ENCODE data around the gene FBXO22.
"Not testable (repeated sequence)": the region's sequence is repeated elsewhere in the genome, so short reads cannot be mapped to it uniquely, and the experiment has no call there.

FBXO22 gene
- 25.5 to 38.6 (median 32.9) reads per million in 4 experiments for total RNA-seq

DNA sequence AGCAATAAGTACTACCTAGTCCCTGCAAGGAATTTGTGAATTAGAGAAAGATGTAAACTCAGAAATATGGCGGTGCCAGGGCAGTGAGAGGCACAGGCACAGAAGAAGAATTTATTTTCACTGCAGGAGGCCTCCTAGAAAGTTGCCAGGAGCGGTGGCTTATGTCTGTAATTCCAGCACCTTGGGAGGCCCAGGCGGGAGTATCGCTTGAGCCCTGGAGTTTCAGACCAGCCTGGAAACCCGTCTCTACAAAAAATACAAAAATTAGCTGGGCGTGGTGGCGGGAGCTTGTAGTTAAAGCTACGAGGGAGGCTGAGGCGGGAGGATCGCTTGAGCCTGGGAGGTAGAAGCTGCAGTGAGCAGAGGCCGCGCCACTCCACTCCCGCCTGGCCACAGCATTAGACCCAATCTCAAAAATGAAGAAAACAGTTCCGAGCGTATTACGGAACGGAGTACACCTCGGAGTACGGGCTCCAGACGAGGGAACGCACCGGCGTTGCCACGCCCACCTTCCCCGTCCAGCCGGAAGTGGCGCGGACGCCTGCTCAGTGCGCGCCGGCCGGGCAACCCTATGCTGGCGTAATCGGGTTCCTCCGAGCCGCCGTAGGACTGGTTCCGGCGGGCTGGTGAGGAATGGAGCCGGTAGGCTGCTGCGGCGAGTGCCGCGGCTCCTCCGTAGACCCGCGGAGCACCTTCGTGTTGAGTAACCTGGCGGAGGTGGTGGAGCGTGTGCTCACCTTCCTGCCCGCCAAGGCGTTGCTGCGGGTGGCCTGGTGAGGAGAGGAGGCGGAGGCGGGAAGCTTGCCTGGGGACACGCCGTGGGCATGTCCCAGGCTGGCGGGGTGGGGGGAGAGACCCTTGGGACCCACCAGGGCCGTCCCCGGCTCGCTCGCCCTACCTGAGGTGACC lies at the start of gene FBXO22:
TSS of gene FBXO22 (plus strand) at position 548 of the 909 bp plus-strand sequence. CDS start at position 634, 86 bp downstream.
- DNase-seq, result peak; percentile 72

DNA sequence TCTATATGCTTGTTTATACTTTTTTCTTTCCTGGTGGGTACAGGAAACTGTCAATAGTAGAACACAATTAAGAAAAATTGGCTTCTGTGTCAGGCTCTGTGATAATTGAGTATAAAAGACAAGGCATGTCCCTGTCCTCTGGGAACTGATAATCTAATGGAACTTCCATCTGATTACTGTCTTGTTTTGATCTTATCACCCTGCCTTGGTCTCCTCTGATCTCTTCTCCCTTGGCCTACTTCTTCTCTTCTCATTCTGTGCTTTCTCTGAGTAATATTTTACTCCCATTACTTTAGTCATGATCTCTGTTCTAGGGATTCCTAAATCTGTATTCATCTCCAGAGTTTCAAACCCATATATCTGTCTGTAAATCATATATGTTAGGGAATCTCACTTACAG lies 45.8 kb upstream of the FBXO22 start:
- no peak for DNase-seq

DNA sequence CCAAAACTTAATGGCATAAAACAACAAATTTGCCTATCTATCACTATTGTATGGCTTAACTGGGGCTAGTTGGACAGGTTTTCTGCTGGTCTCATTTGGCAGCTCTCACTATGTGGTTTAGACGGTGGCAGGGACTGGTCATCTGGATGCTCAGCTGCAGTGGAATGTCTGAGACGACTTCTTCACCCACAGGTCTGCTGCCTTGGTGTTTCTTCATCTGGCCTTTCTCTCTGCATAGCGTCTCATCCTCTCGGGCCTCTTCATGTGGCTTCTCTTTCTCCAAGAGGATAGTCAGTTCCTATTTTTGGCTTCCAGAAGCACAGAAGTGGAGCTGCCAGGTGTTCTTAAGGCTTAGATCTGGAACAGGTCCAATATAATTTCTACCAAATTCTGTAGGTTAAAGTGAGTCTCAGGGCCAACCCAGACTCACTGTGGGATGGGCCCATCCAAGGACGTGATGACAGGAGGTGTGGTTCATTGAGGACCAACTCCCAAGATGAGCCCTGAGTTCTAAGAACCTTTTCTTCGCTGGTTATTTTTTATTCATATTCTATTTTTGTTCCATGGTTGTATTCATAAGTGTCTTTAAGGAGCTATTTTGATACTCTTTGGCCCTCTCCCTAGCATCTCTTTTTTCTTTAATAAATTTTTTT lies 41.8 kb upstream of the FBXO22 start:
- DNase-seq, result no peak

DNA sequence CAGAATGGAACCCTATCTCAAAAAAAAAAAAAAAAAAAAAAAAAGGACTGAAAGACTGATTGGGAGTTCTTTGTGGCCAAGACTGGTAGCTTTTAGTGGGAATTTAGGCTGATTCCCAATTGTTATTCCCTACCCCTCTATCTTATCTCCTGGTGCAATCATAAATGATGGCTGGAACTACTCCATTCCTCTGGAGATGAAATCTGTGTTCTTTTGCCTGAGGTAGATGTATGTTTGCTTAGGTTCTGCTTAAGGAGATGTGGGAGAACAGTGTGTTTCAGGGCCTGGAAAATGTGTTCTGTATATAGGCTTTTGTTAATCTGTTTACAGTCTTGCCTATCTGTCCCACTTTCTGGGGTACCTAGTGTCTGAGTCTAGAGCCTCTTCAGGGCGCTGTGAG lies 40.9 kb upstream of the FBXO22 start:
- DNase-seq, result no peak

DNA sequence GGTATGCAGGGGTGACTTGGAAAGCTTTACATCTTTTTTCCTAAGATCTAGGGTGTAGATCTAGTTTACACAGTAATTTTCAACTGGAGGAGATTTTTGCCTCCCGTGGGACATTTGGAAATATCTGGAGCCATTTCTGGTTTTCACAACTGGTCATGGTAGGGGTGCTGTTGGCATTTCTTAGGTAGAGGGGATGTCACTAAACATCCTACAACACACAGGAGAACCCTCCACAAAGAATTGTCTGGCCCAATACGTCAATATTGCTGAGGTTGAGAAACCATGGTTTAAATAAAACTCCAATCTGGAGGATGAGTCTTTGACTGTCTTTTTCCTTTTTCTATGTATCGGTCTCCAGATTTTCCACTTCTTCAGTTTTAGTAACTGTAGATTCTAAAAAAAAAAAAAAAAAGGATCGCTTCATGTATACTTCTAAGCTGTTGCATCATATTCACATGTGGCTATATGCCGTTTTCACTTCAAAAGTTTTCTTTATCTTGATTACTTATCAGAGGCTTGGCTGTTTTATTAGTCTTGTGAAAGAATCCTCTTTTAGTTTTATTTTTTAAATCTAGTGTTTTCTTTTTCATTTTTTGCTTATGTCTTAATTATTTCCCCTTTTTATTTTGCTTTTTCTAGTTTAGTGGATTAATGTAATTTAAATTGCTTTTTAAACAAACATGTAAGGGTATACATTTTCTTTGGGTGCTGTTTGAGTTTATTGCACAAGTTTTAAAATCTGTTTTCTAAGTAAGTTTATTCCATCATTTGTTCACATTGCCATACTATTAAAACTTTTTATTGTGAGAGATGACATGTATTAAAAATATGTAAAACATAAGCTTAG lies 39.2 kb upstream of the FBXO22 start:
- DNase-seq, result no peak

DNA sequence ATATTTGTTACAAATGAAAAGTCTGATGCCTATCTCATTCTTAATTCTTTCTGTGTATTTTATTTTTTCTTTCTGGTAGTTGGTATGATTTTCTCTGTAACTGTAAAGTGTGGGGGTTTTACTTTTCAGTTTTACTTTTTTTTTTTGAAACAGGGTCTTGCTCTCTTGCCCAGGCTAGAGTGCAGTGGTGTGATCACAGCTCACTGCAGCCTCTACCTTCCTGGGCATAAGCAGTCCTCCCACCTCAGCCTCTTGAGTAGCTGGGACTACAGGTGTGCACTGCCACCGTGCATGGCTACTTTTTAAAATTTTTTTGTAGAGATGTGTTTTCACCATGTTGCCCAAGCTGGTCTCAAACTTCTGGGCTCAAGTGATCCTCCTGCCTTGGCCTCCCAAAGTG lies 37.6 kb upstream of the FBXO22 start:
- DNase-seq, result not testable (repeated sequence)

DNA sequence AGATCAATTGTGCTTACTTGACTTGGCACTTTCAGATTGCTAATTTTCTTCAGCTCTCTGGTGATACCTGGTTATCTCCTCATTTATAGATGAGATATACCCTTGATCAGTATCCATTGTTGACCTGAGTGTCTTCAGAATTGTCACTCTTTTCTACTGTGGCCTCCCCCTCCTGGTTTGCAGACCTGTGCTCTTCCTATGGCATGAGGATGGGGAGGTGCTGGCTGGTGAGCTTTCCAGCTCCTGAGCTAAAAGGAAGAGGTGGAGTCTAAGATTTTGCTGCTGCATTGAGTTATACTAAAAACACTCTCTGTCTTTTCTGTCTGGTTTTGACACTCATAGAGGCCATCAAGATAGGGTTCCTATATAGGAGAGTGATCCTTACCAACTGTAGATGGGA lies 36.8 kb upstream of the FBXO22 start:
- DNase-seq, result no peak

DNA sequence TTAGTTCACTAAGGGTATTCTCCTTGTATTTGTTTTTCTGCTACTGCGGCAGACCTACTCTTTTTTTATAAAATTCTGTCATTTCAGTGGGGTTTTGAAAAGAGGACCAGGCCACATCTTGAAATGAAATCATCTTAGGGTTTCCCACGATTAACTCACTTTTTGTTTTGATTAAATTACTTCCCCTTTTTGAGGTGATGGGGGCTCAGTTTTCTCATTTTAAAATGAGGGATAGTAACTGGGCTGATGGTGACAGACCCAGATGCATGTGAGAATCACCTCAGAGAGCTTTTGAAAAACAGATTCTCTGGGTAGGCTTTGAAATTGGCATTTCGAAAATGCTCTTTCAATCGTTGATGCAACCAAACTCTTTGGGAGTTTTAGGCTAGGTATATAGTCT lies 36.2 kb upstream of the FBXO22 start:
- no peak for DNase-seq

DNA sequence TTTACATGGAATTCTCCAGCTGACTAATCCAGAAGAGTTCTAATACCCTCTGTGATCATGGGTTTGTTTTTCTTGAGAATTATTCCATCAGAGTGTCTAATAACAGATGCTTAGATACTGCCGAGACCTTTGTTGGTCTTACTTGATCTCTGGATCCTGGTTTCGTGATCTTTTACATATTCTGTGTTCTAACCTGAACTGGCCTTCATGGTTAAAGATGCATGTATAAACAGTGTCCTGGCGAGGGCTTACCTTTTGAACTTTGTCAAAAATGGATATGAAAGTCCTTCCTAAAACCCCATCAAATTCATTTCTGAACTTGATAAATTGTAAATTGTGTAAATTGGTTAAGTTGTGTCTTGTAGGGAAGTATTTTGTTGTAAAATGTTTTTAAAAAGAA lies 35.7 kb upstream of the FBXO22 start:
- no peak for DNase-seq

DNA sequence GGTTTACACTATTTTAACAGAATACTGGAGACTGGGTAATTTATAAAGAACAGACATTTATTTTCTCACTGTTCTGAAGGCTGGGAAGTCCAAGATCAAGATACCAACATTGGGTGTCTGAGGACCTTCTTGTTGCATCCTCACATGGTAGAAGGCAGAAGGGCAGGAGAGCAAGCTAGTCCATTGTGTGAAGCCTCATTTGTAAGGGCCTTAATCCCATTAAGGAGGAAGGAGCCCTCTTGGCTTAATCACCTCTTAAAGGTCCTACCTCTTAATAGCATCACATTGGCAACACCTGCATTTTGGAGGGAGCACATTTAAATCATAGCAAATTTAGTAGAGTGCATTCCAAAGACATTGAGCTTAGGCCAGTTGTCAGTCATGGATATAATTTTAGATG lies 34.2 kb upstream of the FBXO22 start:
- DNase-seq, result no peak

DNA sequence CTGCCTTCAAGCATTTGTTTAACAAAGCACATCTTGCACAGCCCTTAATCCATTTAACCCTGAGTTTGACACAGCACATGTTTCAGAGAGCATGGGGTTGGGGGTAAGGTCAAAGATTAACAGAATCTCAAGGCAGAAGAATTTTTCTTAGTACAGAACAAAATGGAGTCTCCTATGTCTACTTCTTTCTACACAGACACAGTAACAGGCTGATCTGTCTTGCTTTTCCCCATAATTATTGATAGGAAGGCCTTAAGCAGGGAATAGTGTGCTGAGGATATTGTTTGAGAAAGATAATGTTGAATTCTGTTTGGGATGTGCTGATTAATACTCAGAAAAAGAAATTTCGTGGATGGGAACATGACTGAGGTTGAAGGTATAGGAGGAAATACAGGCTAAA lies 32.1 kb upstream of the FBXO22 start:
- not testable (repeated sequence) for DNase-seq

DNA sequence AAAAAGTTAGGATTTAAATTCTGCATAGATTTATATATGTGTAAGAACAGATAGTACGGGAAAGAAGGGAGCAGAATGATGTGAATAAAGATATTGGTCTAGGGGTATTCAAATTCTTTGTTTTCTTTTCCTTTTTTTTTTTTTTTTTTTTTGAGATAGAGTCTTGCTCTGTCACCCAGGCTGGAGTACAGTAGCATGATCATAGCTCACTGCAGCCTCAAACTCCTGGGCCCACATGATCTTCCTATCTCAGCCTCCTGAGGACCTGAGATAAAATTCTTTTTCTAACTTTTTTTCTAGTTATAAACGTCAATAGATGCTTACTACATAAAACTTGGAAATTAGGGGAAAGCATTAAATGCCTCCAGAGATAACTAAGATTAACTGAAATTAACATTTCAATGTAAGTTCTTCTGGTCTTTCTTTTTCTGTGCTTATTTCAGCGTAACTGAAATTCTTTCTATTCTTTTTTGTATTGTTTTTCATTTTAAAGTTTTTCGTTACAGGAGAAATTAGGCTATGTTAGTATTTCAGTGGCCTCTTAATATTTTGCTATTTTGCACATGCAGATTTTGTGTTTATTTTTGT lies 31.2 kb upstream of the FBXO22 start:
- DNase-seq, result no peak

DNA sequence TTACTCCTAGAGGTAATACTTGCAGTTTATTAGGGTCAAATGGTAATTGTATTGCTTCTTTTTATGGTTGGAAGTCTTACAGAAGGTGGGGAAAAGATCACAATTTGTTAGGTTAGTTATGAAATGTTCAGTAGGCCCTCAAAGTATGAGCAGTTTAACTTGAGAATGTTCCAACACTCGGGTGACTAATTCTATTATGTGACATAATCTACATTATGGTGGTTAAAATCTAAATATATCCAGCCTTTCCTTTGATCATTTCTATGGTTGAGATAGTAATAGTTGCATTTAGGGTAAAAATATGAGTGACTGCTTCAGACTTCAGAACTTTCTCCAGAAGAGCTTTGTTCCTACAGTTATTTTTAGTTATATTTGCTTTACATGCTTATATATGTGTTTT lies 19.6 kb upstream of the FBXO22 start:
- no peak for DNase-seq

DNA sequence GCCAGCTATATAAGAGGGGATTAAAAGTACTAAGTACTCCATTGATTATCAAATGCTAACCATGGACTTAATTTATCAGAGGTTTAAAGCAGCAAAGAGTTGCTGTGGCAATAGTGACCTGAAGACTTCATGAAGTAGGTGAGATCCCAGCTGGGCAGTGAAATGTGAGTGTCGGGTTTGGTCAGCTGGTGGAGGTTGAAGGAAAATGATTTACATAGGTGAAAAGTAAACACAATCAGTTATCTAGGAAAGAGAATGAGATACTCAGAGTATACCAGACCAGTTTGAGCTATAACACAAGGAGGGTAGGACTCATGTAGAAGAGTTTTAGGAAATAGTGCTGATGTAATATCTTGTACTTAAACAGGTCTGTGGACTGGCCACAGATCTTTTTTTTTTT lies 16.5 kb upstream of the FBXO22 start:
- DNase-seq, result no peak

DNA sequence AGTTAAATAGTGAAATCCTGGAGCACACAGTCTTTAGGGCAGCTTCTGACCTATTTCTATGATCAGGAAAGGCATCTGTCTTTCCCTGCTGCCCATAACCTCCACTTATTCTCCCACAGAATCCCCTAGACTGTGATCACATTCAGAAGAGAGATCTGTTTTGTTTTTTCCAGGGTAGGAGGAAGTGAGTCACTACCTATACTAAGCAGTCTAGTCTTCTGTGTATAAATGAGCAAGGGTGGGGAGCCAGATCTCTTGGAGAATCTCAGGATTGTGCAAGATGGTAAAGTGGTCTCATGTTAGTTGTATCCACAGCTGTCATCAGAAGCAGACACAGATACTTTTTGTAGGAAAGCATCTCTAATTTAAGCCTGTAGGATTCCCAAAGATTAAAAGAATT lies 11.8 kb upstream of the FBXO22 start:
- DNase-seq, result no peak

DNA sequence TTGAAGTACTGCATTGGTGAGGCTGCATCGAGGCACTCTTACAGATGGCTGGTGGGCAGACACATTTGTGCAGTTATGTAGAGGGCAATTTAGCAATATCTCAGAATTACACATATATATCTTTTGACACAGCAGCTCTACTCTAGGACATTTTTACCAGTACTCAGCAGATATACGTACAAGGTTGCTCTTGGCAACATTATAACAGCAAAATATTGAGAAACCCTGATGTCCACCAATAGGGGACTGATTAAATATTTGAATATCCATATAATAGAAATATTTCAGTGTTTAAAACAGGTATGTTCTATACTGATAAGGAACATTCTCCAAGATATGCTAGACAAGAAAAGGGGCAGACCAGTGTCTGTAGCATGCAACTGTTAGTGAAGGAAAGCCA lies 7.9 kb upstream of the FBXO22 start:
- no peak for DNase-seq

DNA sequence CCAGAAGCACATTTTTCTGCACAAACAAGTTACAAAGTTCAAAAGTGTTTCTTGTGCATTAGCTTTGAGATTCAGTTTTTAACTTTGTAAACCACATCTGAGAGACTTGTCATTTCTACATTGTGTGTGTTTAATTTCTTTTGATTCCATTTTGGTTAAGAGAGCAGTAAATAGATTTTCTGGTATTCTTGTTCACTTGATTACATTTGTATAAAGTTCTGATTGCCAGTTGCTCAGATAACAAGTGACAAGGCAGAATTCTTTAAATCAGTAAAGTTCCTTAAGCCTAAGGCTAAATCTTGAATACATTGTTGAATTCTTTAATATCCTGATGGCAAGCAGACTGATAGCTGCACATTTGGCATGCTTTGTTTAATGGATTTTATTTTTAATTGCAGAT lies 3.1 kb upstream of the FBXO22 start:
- no peak for DNase-seq

DNA sequence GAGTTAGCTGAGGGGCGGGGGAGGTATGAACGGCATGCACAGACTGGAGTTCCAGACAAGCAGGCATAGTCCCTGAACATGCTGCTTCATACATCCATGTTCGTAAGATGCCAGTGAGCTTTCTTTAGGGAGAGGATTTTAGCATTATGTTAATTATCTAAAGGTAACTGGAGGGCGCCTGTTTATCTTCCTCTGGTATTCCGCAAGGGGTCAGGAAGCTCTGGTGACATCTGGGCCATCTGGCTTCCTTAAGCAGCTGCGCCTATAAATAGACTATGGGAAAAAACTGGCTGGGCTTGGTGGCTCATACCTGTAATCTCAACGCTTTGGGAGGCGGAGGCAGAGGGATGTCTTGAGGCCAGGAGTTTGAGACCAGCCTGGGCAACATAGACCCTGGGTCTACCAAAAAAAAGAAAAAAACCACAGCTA lies 1.5 kb upstream of the FBXO22 start:
- no peak for DNase-seq

DNA sequence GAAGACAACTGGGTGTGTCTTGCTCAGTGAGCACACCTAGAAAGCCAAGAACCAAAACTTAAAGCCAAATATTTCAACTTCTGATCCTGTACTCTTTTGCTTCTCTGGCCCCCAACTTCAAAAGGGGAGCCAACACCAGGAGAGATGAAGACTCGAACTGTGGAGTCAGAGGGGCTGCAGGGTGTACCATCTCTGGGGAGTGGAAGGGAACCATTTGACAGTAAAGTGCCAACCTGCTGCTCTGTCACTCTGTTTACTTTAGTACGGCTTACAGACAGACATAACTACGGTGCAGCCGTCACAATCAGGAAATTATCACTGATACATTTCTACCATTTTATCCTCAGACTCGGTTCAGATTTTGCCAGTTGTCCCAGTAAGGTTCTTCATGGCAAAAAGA lies 1.6 kb downstream of the FBXO22 start:
- DNase-seq, result no peak

DNA sequence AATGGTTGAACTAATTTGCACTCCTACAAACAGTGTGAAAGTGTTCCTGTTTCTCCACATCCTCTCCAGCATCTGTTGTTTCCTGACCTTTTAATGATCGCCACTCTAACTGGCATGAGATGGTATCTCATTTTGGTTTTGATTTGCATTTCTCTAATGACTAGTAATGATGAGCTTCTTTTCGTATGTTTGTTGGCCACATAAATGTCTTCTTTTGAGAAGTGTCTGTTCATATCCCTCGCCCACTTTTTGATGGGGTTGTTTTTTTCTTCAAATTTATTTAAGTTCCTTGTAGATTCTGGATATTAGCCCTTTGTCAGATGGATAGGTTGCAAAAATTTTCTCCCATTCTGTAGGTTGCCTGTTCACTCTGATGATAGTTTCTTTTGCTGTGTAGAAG lies 6.7 kb downstream of the FBXO22 start:
- DNase-seq, result not testable (repeated sequence)

DNA sequence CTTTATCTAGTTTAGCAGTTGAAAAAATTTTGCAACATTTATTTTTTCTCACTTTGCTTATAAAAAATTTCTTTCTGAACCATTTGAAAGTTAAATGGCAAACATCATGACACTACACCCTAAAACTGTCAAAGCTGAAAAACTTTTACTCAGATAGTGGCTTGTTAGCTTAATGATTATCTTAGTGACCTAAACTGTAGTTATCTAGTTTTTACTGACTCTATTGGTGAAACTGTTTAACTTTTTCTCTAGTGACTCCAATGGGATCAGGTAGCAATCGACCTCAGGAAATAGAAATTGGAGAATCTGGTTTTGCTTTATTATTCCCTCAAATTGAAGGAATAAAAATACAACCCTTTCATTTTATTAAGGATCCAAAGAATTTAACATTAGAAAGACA lies 13.3 kb downstream of the FBXO22 start:
- DNase-seq, result no peak

DNA sequence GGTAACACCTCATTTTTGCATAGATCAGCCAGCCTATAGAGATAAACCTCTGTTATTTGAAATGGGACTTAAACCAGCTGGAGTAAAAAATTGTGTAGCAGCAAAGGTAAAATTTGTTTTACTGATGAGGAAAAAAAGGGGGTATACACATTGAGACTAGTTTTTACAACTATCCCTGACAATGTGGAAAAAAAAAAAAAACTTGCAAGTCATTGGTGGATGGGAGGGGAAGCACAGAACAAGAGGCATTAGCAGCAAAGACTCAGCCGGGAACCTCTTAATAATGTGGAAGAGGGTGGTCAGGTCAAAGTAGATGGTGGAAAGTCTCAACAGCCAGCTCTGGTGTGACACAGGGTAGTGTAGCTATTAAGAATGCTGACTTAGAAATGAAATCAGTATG lies 14.5 kb downstream of the FBXO22 start:
- no peak for DNase-seq

DNA sequence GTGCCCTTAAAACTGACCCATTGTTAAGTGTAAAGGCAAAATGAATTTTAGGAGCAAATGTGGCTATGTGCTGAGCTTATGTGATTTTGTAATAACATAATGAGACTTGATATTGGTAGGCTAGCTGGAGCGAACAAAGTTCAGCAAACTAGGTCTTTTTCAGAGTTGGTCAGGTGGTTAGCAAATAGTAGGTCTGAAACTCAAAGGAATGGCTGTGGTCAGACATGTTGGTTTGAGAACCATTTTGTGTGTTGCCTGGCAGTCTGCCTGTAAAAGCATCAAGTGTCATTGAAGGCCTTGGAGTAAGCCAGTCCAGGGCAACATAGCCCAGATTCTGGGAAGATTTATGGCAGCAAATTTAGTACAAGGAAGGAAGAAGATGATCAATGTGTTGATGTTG lies 16.4 kb downstream of the FBXO22 start:
- no peak for DNase-seq
